ENCODE data around the gene DPF1.
"Not testable (repeated sequence)": the region's sequence is repeated elsewhere in the genome, so short reads cannot be mapped to it uniquely, and the experiment has no call there.

Gene DPF1

GRCh38 chr19:38224014-38224862, at the start of gene DPF1:
Gene DPF1, minus strand, starts transcription at chr19:38224222. Its CDS starts 80 bp downstream, at chr19:38224142.
- peak; percentile 70 to 72 for DNase-seq

GRCh38 chr19:38273499-38273898, 49.5 kb upstream of the DPF1 start:
- no peak for DNase-seq

GRCh38 chr19:38270587-38271167, 46.7 kb upstream of the DPF1 start:
- no peak for DNase-seq

GRCh38 chr19:38268539-38268938, 44.5 kb upstream of the DPF1 start:
- no peak for DNase-seq

- no peak for DNase-seq
Measured at GRCh38 chr19:38267761-38268483, 43.9 kb upstream of the DPF1 start.

- no peak for DNase-seq
Measured at GRCh38 chr19:38266981-38267597, 43.1 kb upstream of the DPF1 start.

GRCh38 chr19:38265921-38266429, 42.0 kb upstream of the DPF1 start:
- DNase-seq = no peak

GRCh38 chr19:38265213-38265861, 41.3 kb upstream of the DPF1 start:
- peak; percentile 81 to 86 for DNase-seq

- DNase-seq = peak; percentile 47 to 60
Measured at GRCh38 chr19:38264486-38265212, 40.6 kb upstream of the DPF1 start, which contains the start of gene SPINT2. Gene SPINT2, plus strand, starts transcription at chr19:38264573. Its CDS starts 320 bp downstream, at chr19:38264893.

- peak; percentile 88 to 92 for DNase-seq
Measured at GRCh38 chr19:38263689-38264485, 39.9 kb upstream of the DPF1 start.

- no peak for DNase-seq
Measured at GRCh38 chr19:38262585-38263268, 38.7 kb upstream of the DPF1 start.

GRCh38 chr19:38261942-38262341, 37.9 kb upstream of the DPF1 start:
- DNase-seq = not testable (repeated sequence)

- peak in 1 of 2 experiments; percentile 20 for DNase-seq
Measured at GRCh38 chr19:38255383-38256014, 31.5 kb upstream of the DPF1 start.

- no peak for DNase-seq
Measured at GRCh38 chr19:38253788-38254187, 29.8 kb upstream of the DPF1 start.

- no peak for DNase-seq
Measured at GRCh38 chr19:38252941-38253691, 29.1 kb upstream of the DPF1 start.

GRCh38 chr19:38252385-38252784, 28.4 kb upstream of the DPF1 start:
- no peak for DNase-seq

- peak; percentile 58 to 66 for DNase-seq
Measured at GRCh38 chr19:38251564-38252051, 27.6 kb upstream of the DPF1 start.

GRCh38 chr19:38250821-38251563, 27.0 kb upstream of the DPF1 start:
- DNase-seq = no peak
